Measurements from ENCODE around the gene IQUB.
A peak's percentile ranks its signal among the peaks of the same experiment; 100 is the strongest.

The IQUB gene

DNA sequence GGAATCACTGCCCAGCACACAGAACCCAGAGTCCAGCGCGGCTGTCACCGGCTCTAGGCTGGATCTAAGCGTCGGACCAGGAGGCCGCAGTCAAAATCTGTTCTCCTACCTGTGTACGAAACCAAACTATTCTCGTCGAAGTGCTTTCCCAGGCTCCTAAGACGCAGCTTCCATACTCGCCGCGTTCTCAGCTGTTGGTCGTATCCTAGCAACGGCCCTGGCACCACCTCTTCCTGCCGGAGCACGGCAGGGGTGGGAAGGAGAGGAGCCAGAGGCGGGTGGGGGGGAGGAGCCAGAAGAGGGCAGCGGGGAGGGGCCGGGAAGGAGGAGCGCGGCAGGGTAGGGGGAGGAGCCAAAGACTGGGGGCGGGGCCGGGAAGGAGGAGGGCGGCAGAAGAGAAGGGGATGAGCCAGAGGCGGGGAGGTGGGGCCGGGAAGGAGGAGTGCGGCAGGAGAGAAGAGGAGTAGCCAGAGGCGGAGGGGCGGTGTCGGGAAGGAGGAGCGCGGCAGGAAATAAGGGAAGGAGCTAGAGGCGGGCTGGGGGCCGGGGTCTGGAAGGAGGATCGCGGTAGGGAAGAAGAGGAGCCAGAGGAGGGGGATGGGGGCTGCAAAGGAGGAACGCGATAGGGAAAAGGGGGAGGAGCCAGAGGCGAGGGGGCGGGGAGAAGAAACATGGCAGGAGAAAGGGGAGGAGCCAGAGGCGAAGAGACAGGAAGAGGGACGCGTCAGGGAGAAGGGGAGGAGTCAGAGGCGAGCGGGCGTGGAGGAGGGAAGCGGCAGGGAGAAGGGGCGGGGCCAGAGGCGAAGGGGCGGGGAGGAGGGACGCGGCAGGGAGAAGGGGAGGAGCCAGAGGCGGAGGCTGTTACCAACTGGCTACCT lies at the start of gene IQUB:
IQUB (minus strand) TSS at position 213 of the 878 bp plus-strand sequence. CDS start 22,255 bp downstream, outside the sequence.
- in situ Hi-C loops (cut with HindIII; ENCODE audit: low pct_ligation_motif_present, low sequenced_read_pairs), result no loop called here
- Histone ChIP-seq H3K27me3 (replicated peaks) (no peaks in the 10 kb centered on the region), H3K4me3 (ENCODE audit: low read depth, low read length) (peak within 1 kb of the TSS; percentile 68), H3K27ac (peak within 1 kb of the TSS; percentile 81), H3K36me3 (replicated peaks) (no peaks in the 10 kb centered on the region)
- no peak for TF ChIP-seq CTCF (IDR thresholded peaks at IDR 0.05; ENCODE audit: low read depth, low read length, missing control alignments)
- peak; percentile 95 for DNase-seq

DNA sequence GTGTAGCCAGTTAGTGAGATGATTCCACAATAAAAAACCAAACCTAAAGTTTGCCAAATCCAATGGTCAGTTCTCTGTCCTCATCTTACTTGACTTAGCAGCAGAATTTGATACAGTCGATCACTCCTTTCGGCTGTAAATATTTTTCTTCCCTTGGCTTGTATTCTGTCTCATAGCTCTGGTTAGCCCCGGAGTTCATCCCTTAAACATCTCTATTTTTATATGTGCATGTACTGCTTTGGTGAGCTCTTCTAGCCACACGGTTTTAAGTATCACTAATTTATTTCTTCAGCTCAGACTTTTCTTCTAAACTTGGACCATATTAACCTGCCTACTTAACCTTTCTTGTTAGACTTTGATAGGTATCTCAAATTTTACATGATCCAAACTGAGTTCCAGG lies 49.4 kb upstream of the IQUB start:
- H3K36me3 ChIP-seq (replicated peaks), result no peaks in the 10 kb centered on the region
- no peak overlapping the region for H3K27ac ChIP-seq
- no peak for TF ChIP-seq CTCF (IDR thresholded peaks at IDR 0.05; ENCODE audit: low read depth, low read length, missing control alignments)
- in situ Hi-C loops (cut with HindIII; ENCODE audit: low pct_ligation_motif_present, low sequenced_read_pairs), result no loop called here
- H3K4me3 ChIP-seq (ENCODE audit: low read depth, low read length), result no peak overlapping the region
- no peaks in the 10 kb centered on the region for H3K27me3 ChIP-seq (replicated peaks)
- no peak for DNase-seq

GRCh38 chr7:123581162-123581459 lies 46.7 kb upstream of the IQUB start:
- H3K27me3 ChIP-seq (replicated peaks), result no peaks in the 10 kb centered on the region

DNA sequence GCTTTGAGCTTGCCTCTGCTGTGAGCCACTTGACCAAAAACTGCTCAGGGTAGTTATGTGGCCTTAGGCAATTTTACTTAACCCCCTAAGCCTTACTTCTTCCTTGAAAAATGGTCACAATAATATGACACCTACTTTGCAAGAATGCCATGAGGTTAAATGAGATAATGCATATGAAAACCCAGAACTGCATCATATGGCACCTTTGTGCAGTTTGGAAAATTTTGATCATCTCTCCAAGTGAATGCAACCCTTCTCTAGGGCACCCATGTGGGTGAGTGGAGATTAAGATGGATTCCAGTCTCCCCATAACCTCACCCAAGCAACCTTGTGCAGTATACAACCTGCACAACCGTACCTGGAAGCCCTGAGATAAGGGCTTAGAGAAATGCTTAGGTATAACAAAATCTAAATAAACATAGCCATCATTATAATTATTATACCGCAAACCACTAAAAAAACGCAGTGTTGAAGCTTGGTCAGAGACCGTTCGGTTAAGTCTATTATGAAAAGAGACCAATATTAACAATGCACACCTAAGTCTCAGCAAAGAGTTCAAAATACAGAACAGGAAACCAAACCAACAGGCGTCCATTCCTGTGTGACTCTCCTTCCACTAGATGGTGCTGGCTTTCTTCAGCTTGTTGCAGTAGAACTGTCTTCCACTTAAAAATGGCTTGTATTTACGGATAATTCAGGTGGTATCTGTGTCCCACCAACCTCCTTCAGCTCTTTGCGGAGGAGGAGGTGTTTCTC lies 46.2 kb upstream of the IQUB start:
- TF ChIP-seq CTCF (IDR thresholded peaks at IDR 0.05; ENCODE audit: low read depth, low read length, missing control alignments), result peak; percentile 93
- Histone ChIP-seq H3K4me3 (ENCODE audit: low read depth, low read length) (no peak overlapping the region), H3K27me3 (replicated peaks) (no peaks in the 10 kb centered on the region), H3K27ac (no peak overlapping the region), H3K36me3 (replicated peaks) (no peaks in the 10 kb centered on the region)
- in situ Hi-C loops (cut with HindIII; ENCODE audit: low pct_ligation_motif_present, low sequenced_read_pairs), result no loop called here
- peak; percentile 59 for DNase-seq

More at GRCh38 chr7:123581162-123581459, 46.7 kb upstream of the IQUB start:
- in situ Hi-C loops (cut with HindIII; ENCODE audit: low pct_ligation_motif_present, low sequenced_read_pairs), result no loop called here
- H3K27ac ChIP-seq, result no peak overlapping the region
- no peak for TF ChIP-seq CTCF (IDR thresholded peaks at IDR 0.05; ENCODE audit: low read depth, low read length, missing control alignments)
- H3K4me3 ChIP-seq (ENCODE audit: low read depth, low read length), result no peak overlapping the region
- no peaks in the 10 kb centered on the region for H3K36me3 ChIP-seq (replicated peaks)
- DNase-seq, result no peak

DNA sequence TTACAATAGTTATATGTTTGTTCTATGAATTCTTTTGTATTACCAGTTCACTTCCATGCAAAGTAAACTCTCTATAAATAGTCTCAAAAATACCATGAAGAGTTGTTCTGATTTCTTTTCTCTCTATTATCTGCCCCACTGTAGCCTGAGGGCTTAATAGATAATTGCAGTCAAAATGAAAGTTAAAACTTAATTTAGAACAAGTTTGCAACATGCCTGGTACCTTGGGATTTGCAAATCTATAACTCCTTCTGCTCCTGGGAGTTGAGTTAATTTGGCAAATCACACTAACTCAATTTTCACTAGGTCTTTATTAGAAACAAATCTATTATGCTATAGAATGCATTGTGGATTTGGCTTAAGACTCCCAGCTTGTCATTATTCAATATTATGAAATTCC lies 45.0 kb upstream of the IQUB start:
- Histone ChIP-seq H3K27ac (no peak overlapping the region), H3K36me3 (replicated peaks) (no peaks in the 10 kb centered on the region), H3K27me3 (replicated peaks) (no peaks in the 10 kb centered on the region), H3K4me3 (ENCODE audit: low read depth, low read length) (no peak overlapping the region)
- no peak for TF ChIP-seq CTCF (IDR thresholded peaks at IDR 0.05; ENCODE audit: low read depth, low read length, missing control alignments)
- no peak for DNase-seq
- in situ Hi-C loops (cut with HindIII; ENCODE audit: low pct_ligation_motif_present, low sequenced_read_pairs), result no loop called here

Data from brain microvascular endothelial cell (primary cell).